Sigmoid colon (tissue), 7 donors: ENCODE measurements around the gene DYNC1I1. TPM values are rescaled to one million over a fixed set of nuclear protein-coding genes. Genes with fewer than 3 reads are reported as not detected.

Source experiments
- DNase-seq: peaks from one replicate; pipeline ENCODE4 v3.0.0-alpha.2; 2019
- H3K27ac ChIP-seq, 4 donors: fragments of 200-600 bp; sonication (generic); one replicate each; pipeline ENCODE4 v1.5.1; 2016 to 2019; ENCODE audit warnings: mild to moderate bottlenecking in 1 of 4
- H3K27me3 ChIP-seq, 3 donors: fragments of 200-600 bp; sonication (generic); one replicate each; pipeline ENCODE4 v1.5.1; 2019; ENCODE audit warnings: mild to moderate bottlenecking in 1 of 3
- H3K36me3 ChIP-seq, 4 donors: fragments of 200-600 bp; sonication (generic); one replicate each; pipeline ENCODE4 v1.5.1; 2016 to 2019
- H3K4me1 ChIP-seq, 4 donors: fragments of 200-600 bp; sonication (generic); one replicate each; pipeline ENCODE4 v1.5.1; 2017 to 2019
- H3K4me3 ChIP-seq, 4 donors: fragments of 200-600 bp; sonication (generic); one replicate each; pipeline ENCODE4 v1.5.1; 2017 to 2019; ENCODE audit warnings: mild to moderate bottlenecking in 2 of 4, moderate library complexity in 1 of 4
- H3K9me3 ChIP-seq, 4 donors: fragments of 200-600 bp in 3 of 4; sonication (generic) in 3 of 4; one replicate each; pipeline versions ENCODE4 v1.5.1 to v1.6.1; 2013 to 2019
- CTCF ChIP-seq, 4 experiments: fragments of 450-650 bp in 3 of 4; fragments of 200-600 bp in 1 of 4; IDR thresholded peaks; one replicate each; pipeline ENCODE4 v1.5.1; 2016 to 2019; ENCODE audit warnings: antibody characterized with exemption in 4 of 4, mild to moderate bottlenecking in 3 of 4, moderate library complexity in 2 of 4
- EP300 ChIP-seq, 4 donors: sonication (generic); formaldehyde crosslinking; IDR thresholded peaks; one replicate each; pipeline ENCODE4 v1.6.1; 2017; ENCODE audit warnings: antibody characterized with exemption in 4 of 4
- POLR2A ChIP-seq, 2 donors: fragments of 450-650 bp; IDR thresholded peaks; one replicate each; pipeline ENCODE4 v1.6.1; 2016; ENCODE audit warnings: antibody characterized with exemption in 2 of 2, mild to moderate bottlenecking in 2 of 2, moderate library complexity in 2 of 2
- POLR2AphosphoS5 ChIP-seq, 4 donors: sonication (generic); formaldehyde crosslinking; IDR thresholded peaks; one replicate each; pipeline ENCODE4 v1.6.1; 2017; ENCODE audit warnings: antibody characterized with exemption in 4 of 4
- WGBS, 2 donors: extraction: QIAGEN DNeasy Blood & Tissue Kit; methylation state at CpG; one replicate each; pipeline ENCODE4 v1.1.7; 2013; 5-methylcytosine and 5-hydroxymethylcytosine counted together
- intact Hi-C: fragments of 100-400 bp; cut with DNase I; formaldehyde crosslinking; loops from one replicate; pipeline ENCODE4 v1.15.1; 2023
- polyA plus RNA-seq, 3 donors: library from polyadenylated mRNA; stranded (reverse); fragments of 200-250 nt; gene quantifications; one replicate each; pipeline ENCODE4 v1.2.3, GENCODE V29; 2013
- total RNA-seq, 4 donors: library from RNA; depleted of rRNA; stranded (reverse); fragments of >200 nt; gene quantifications; one replicate each; pipeline ENCODE4 v1.1.0, GENCODE V29; 2016
- donor health status: healthy with polysubstance abuse.
- donor health status: Bipolar disorder and iron deficiency.
- donor health status: healthy.

Gene DYNC1I1
- total and polyA plus RNA-seq, 7 donors = 0.92 to 65.2 (median 45.1) TPM; not detected in 1

- intact Hi-C loops = no loop called here
- Histone ChIP-seq H3K4me3 (no peak overlapping the region), H3K27me3 (no peaks in the 10 kb centered on the region), H3K36me3 (no peaks in the 10 kb centered on the region), H3K9me3 (no peaks in the 10 kb centered on the region), H3K4me1 (peaks cover 0 to 13% (median 7%) of the 10 kb centered on the region in 4 donors), H3K27ac (no peak overlapping the region)
- WGBS, 2 donors = 2 to 55% methylated on average over 1 of the region's 1 CpG
- TF ChIP-seq POLR2A (IDR thresholded peaks at IDR 0.05) (no peak), EP300 (IDR thresholded peaks at IDR 0.05) (no peak), CTCF (IDR thresholded peaks at IDR 0.05) (no peak)
- no peak for DNase-seq
Observed at GRCh38 chr7:95974108-95974507, 201.8 kb downstream of the DYNC1I1 start.

GRCh38 chr7:95976369-95977060 is 204.2 kb downstream of the DYNC1I1 start:
- no peak for DNase-seq
- intact Hi-C loops = no loop called here
- Histone ChIP-seq H3K4me1 (peaks cover 0 to 13% (median 7%) of the 10 kb centered on the region in 4 donors), H3K27ac (no peak overlapping the region), H3K27me3 (no peaks in the 10 kb centered on the region), H3K4me3 (no peak overlapping the region), H3K36me3 (no peaks in the 10 kb centered on the region), H3K9me3 (no peaks in the 10 kb centered on the region)
- 20 to 54% methylated on average over 4 of the region's 4 CpGs for WGBS, 2 donors
- TF ChIP-seq CTCF (IDR thresholded peaks at IDR 0.05) (no peak), POLR2A (IDR thresholded peaks at IDR 0.05) (no peak)

GRCh38 chr7:95977994-95978393 is 205.6 kb downstream of the DYNC1I1 start:
- Histone ChIP-seq H3K9me3 (no peaks in the 10 kb centered on the region), H3K36me3 (no peaks in the 10 kb centered on the region), H3K4me3 (no peak overlapping the region), H3K4me1 (peaks cover 0 to 13% (median 7%) of the 10 kb centered on the region in 4 donors), H3K27me3 (no peaks in the 10 kb centered on the region), H3K27ac (peak overlapping the region in 2 of 4 donors; percentile 20 to 33)
- DNase-seq = no peak
- 89 to 93% methylated on average over 1 of the region's 1 CpG for WGBS, 2 donors
- intact Hi-C loops = no loop called here
- TF ChIP-seq POLR2AphosphoS5 (IDR thresholded peaks at IDR 0.05) = peak in 1 of 4 donors; percentile 22
- TF ChIP-seq POLR2A (IDR thresholded peaks at IDR 0.05) = no peak
- no peak for TF ChIP-seq CTCF (IDR thresholded peaks at IDR 0.05)
- no peak for TF ChIP-seq EP300 (IDR thresholded peaks at IDR 0.05)

- no peak for DNase-seq
- WGBS, 2 donors = 10 to 47% methylated on average over 5 of the region's 5 CpGs
- H3K27ac ChIP-seq = no peak overlapping the region
- TF ChIP-seq CTCF (IDR thresholded peaks at IDR 0.05) (no peak), POLR2AphosphoS5 (IDR thresholded peaks at IDR 0.05) (no peak), POLR2A (IDR thresholded peaks at IDR 0.05) (no peak), EP300 (IDR thresholded peaks at IDR 0.05) (no peak)
- H3K36me3 ChIP-seq = no peaks in the 10 kb centered on the region
- H3K4me3 ChIP-seq = no peak overlapping the region
- intact Hi-C loops = no loop called here
- peaks cover 0 to 8% (median 7%) of the 10 kb centered on the region in 4 donors for H3K4me1 ChIP-seq
- H3K9me3 ChIP-seq = no peaks in the 10 kb centered on the region
- no peaks in the 10 kb centered on the region for H3K27me3 ChIP-seq
Observed at GRCh38 chr7:95980167-95980566, 207.8 kb downstream of the DYNC1I1 start.

- no peaks in the 10 kb centered on the region for H3K36me3 ChIP-seq
- H3K27ac ChIP-seq = no peak overlapping the region
- peaks cover 0 to 7% (median 7%) of the 10 kb centered on the region in 4 donors for H3K4me1 ChIP-seq
- no peak overlapping the region for H3K4me3 ChIP-seq
- TF ChIP-seq EP300 (IDR thresholded peaks at IDR 0.05) = no peak
- TF ChIP-seq POLR2A (IDR thresholded peaks at IDR 0.05) = no peak
- TF ChIP-seq POLR2AphosphoS5 (IDR thresholded peaks at IDR 0.05) = no peak
- TF ChIP-seq CTCF (IDR thresholded peaks at IDR 0.05) = no peak
- 24 to 51% methylated on average over 1 of the region's 1 CpG for WGBS, 2 donors
- no peak for DNase-seq
- no peaks in the 10 kb centered on the region for H3K27me3 ChIP-seq
- intact Hi-C loops = no loop called here
- no peaks in the 10 kb centered on the region for H3K9me3 ChIP-seq
Observed at GRCh38 chr7:95980706-95981105, 208.4 kb downstream of the DYNC1I1 start.
